NT2/D1 (cell line): ENCODE measurements around the gene AVL9.
"Not testable (repeated sequence)": the region's sequence is repeated elsewhere in the genome, so short reads cannot be mapped to it uniquely, and the experiment has no call there.

Source experiments
- DNase-seq: peaks from one replicate; pipeline ENCODE4 v3.0.0-alpha.2; 2011; ENCODE audit warnings: low read depth, low spot score
- H3K27me3 ChIP-seq: 2 replicates; pipeline ENCODE4 v1.6.0; 2011; ENCODE audit warnings: mild to moderate bottlenecking; ENCODE audit not compliant: insufficient read length, insufficient read depth
- H3K36me3 ChIP-seq: 2 replicates; pipeline ENCODE4 v1.6.1; 2011; ENCODE audit warnings: mild to moderate bottlenecking, low read length, mixed read lengths; ENCODE audit not compliant: insufficient read depth, insufficient read length
- H3K4me1 ChIP-seq: 2 replicates; pipeline ENCODE4 v1.5.1; 2011; ENCODE audit not compliant: insufficient read depth, insufficient read length
- H3K4me3 ChIP-seq: 2 replicates; pipeline ENCODE4 v1.5.1; 2011; ENCODE audit warnings: low read depth; ENCODE audit not compliant: insufficient read length
- H3K9ac ChIP-seq: 2 replicates; pipeline ENCODE4 v1.6.0; 2011; ENCODE audit warnings: low read depth; ENCODE audit not compliant: insufficient read length
- H3K9me3 ChIP-seq: 2 replicates; pipeline ENCODE4 v1.5.1; 2011; ENCODE audit warnings: mild to moderate bottlenecking, low read length; ENCODE audit not compliant: insufficient read depth
- SUZ12 ChIP-seq: IDR thresholded peaks from 2 replicates; pipeline ENCODE4 v1.6.1; 2011; ENCODE audit not compliant: insufficient read length, insufficient read depth; ENCODE audit errors: extremely low read depth
- YY1 ChIP-seq: IDR thresholded peaks from 2 replicates; pipeline ENCODE4 v1.6.1; 2011; ENCODE audit not compliant: insufficient read length, insufficient read depth
- ZNF274 ChIP-seq: IDR thresholded peaks from 2 replicates; pipeline ENCODE4 v1.6.1; 2011; ENCODE audit warnings: mild to moderate bottlenecking, low read depth, low read length

Gene AVL9

DNA sequence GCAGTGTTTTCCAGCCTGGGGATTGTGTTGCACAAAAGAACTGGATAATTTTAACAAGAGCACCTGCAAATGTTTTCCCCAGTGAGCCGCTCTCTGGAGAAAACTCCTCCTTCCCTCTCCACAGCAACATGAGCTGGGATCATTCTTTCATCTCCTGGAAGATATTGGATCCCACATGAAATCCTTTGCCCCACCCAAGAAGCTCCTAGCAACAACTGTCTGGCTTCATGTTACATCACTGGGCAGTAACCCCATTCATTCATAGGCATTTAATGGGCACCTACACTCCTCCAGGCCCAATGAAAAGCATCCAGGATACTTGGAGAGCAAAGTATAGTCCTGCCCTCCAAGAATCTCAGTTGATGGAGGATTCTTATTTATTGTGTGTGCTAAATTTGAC is 32.3 kb upstream of the AVL9 start:
- Histone ChIP-seq H3K9ac (no peak overlapping the region), H3K4me1 (peaks cover 3% of the 10 kb centered on the region), H3K36me3 (peaks cover 7% of the 10 kb centered on the region), H3K9me3 (peaks cover 3% of the 10 kb centered on the region; the same call in 1 of the 2 replicates), H3K27me3 (no peaks in the 10 kb centered on the region), H3K4me3 (no peak overlapping the region)
- TF ChIP-seq YY1 (no peak), SUZ12 (no peak), ZNF274 (no peak)
- no peak for DNase-seq

DNA sequence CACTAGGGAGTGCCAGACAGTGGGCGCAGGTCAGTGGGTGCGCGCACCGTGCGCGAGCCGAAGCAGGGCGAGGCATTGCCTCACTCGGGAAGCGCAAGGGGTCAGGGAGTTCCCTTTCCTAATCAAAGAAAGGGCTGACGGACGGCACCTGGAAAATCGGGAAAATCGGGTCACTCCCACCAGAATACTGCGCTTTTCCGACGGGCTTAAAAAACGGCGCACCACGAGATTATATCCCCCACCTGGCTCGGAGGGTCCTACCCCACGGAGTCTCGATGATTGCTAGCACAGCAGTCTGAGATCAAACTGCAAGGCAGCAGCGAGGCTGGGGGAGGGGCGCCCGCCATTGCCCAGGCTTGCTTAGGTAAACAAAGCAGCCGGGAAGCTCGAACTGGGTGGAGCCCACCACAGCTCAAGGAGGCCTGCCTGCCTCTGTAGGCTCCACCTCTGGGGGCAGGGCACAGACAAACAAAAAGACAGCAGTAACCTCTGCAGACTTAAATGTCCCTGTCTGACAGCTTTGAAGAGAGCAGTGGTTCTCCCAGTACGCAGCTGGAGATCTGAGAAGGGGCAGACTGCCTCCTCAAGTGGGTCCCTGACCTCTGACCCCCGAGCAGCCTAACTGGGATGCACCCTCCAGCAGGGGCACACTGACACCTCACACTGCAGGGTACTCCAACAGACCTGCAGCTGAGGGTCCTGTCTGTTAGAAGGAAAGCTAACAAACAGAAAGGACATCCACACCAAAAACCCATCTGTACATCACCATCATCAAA is 30.5 kb upstream of the AVL9 start:
- not testable (repeated sequence) for H3K4me1 ChIP-seq, H3K27me3 ChIP-seq, H3K9me3 ChIP-seq, DNase-seq, H3K36me3 ChIP-seq, H3K9ac ChIP-seq
- H3K4me3 ChIP-seq: peak overlapping the region; percentile 36

DNA sequence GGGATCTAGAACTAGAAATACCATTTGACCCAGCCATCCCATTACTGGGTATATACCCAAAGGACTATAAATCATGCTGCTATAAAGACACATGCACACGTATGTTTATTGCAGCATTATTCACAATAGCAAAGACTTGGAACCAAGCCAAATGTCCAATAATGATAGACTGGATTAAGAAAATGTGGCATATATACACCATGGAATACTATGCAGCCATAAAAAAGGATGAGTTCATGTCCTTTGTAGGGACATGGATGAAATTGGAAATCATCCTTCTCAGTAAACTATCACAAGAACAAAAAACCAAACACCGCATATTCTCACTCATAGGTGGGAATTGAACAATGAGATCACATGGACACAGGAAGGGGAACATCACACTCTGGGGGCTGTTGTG is 25.3 kb upstream of the AVL9 start:
- not testable (repeated sequence) for H3K27me3 ChIP-seq, DNase-seq, H3K9me3 ChIP-seq, H3K9ac ChIP-seq, H3K4me3 ChIP-seq, H3K4me1 ChIP-seq, H3K36me3 ChIP-seq

- Histone ChIP-seq H3K9me3 (0 out of 2 replicates have a peak, but pooled peaks cover 7% of the 10 kb centered on the region), H3K36me3 (no peaks in the 10 kb centered on the region), H3K9ac (no peak overlapping the region), H3K4me1 (no peaks in the 10 kb centered on the region), H3K27me3 (no peaks in the 10 kb centered on the region), H3K4me3 (no peak overlapping the region)
- TF ChIP-seq SUZ12 (no peak), ZNF274 (no peak), YY1 (no peak)
- no peak for DNase-seq
Observed at GRCh38 chr7:32470871-32471270, 24.4 kb upstream of the AVL9 start.

DNA sequence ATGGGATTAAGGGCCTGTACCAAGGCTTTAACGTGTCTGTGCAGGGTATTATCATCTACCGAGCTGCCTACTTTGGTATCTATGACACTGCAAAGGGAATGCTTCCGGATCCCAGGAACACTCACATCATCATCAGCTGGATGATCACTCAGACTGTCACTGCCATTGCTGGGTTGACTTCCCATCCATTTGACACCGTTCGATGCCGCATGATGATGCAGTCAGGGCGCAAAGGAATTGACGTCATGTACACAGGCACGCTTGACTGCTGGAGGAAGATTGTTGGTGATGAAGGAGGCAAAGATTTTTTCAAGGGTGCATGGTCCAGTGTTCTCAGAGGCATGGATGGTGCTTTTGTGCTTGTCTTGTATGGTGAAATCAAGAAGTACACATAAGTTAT is 23.3 kb upstream of the AVL9 start:
- TF ChIP-seq ZNF274 (no peak), YY1 (no peak), SUZ12 (no peak)
- Histone ChIP-seq H3K4me3 (no peak overlapping the region), H3K27me3 (no peaks in the 10 kb centered on the region), H3K9me3 (0 out of 2 replicates have a peak, but pooled peaks cover 7% of the 10 kb centered on the region), H3K4me1 (no peaks in the 10 kb centered on the region), H3K36me3 (no peaks in the 10 kb centered on the region), H3K9ac (no peak overlapping the region)
- DNase-seq: no peak

DNA sequence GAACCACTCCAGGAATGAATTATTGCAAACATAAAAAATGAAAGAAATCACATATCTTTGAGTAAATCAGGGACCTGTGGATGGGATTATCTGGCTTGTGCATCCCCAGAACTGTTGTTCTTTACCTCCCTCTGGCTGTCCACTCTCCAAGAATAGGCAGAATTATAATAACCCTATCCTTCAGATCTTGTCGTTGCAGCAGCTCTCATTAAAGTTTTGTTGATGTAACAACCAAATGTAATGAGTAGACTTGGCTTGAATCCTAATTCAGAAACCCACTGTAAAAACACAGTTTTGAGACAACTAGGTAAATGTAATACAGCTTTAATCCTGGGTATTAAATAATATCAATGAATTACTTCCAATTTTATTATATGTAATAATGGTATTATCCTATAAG is 21.3 kb upstream of the AVL9 start:
- no peak for TF ChIP-seq ZNF274
- TF ChIP-seq SUZ12: no peak
- TF ChIP-seq YY1: no peak
- no peak overlapping the region for H3K9ac ChIP-seq
- no peak for DNase-seq
- 0 out of 2 replicates have a peak, but pooled peaks cover 7% of the 10 kb centered on the region for H3K9me3 ChIP-seq
- H3K27me3 ChIP-seq: no peaks in the 10 kb centered on the region
- H3K4me1 ChIP-seq: peaks cover 2% of the 10 kb centered on the region
- no peaks in the 10 kb centered on the region for H3K36me3 ChIP-seq
- H3K4me3 ChIP-seq: no peak overlapping the region

- H3K4me3 ChIP-seq: no peak overlapping the region
- no peak for TF ChIP-seq ZNF274
- no peak for TF ChIP-seq SUZ12
- TF ChIP-seq YY1: no peak
Observed at GRCh38 chr7:32476816-32477648, 18.3 kb upstream of the AVL9 start.

More at GRCh38 chr7:32476816-32477648, 18.3 kb upstream of the AVL9 start:
- H3K9me3 ChIP-seq: no peaks in the 10 kb centered on the region
- no peaks in the 10 kb centered on the region for H3K36me3 ChIP-seq
- DNase-seq: no peak
- H3K9ac ChIP-seq: no peak overlapping the region
- H3K4me1 ChIP-seq: peaks cover 2% of the 10 kb centered on the region
- no peaks in the 10 kb centered on the region for H3K27me3 ChIP-seq
